Stimulated activated CD8-positive, alpha-beta memory T cell treated with anti-CD3 and anti-CD28 coated beads, Interleukin-7, amount 100 ng/mL, for 4 hours (primary cell): ENCODE results near the gene CD2BP2.
A peak's percentile ranks its signal among the peaks of the same experiment; 100 is the strongest.
"Not testable (repeated sequence)": the region's sequence is repeated elsewhere in the genome, so short reads cannot be mapped to it uniquely, and the experiment has no call there.

Source experiments
- DNase-seq, 2 donors: peaks; one replicate each; pipeline ENCODE4 v3.0.0-alpha.2; 2020; ENCODE audit warnings: low read depth in 2 of 2

Gene CD2BP2

DNA sequence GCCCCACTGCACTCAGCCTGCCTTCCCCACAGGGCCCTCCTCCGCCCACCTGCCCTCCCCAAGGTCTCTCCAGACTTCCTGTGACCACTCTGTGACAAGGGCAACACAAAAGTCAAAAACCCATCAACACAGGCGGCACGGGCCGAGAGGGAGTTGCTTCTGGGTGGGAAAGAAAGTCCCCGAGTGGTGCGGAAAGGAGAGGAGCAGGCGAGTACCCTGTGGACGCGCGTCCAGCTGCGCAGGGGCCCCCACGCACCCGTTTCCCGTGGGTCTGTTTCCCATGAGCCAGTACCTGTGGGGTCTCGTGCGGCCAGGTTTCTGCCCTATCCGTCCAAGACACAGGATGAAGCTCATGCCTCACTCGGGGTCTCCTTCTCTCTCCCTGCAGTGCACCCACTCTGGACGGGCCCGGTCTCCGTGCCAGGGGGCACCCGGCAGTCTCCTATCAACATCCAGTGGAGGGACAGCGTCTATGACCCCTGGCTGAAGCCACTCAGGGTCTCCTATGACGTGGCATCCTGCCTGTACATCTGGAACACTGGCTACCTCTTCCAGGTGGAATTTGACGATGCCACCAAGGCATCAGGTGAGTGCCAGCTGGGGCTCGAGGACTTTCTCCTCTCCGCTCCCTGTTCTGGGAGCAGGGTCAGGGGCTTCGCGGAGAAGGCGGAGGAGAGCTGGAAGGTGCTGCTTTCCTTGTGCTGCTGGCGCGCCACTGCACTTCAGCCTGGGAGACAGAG is 12.2 kb downstream of the CD2BP2 start:
- DNase-seq: no peak

DNA sequence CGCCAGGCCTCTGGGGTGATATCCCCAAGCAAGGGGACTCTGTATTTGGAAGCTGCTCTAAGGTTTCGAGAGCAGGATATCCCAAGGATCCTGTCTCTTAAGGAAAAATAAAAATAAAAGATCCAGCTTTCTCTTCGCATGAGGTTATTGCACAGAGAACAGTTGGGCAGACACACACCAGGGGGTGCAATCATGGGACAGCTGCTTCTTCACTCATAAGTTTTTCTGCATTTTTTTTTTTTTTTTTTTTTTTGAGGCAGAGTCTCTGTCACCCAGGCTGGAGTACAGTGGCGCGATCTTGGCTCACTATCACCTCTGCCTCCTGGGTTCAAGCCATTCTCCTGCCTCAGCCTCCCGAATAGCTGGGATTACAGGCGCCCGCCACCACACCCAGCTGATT is 13.1 kb downstream of the CD2BP2 start:
- DNase-seq: not testable (repeated sequence)

DNA sequence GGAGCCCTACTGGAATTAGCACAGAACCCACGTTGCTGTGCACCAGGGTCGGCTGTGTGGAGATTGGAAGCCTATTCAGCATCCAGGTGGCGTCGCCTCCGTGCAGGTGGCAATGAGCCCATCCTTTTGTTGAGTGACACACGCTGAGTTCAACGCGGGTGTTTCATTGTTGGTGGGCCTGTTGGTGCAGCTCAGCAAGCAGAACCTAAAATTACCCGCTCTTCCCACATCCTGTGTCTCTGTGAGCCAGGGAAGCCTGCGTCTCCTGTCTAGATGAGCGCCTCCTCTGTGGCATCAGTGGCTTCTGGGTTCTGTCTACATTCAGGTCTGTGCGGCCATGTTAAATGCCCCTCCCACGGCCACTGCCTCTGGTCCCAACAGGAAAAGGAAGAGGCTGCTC is 14.5 kb downstream of the CD2BP2 start:
- DNase-seq: no peak

DNA sequence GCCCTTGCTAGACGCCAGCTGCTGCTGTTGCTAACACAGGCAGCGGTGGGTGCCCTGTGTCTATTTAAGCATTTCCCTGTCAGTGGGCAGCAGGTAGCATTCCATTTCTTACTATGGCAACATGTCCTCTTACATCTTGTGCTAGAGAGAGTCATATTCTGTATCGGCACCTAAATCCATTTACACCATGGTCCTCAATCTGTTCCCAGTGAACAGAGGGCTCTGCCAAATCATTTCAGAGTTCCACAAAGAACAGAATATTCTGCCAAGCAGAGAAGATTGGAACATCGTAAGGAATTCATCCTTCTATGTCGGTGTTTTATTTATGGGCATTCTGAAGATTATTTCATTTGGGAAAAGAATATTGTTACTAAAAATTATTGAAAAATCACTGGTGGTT is 16.4 kb downstream of the CD2BP2 start:
- DNase-seq: not testable (repeated sequence)

DNA sequence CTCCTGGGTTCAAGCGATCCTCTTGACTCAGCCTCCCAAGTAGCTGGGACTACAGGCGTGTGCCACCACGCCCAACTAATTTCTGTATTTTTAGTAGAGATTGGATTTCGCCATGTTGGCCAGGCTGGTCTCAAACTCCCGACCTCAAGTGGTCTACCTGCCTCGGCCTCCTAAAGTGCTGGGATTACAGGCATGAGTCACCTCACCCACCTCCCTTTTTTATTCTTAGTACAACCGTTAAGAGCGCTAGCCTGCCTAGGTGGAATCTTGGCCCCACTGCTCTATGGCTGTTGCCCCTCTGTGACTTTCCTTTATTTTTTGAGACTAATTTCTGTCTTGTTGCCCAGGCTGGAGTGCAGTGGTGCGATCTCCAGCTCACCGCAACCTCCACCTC is 17.1 kb downstream of the CD2BP2 start:
- not testable (repeated sequence) for DNase-seq

DNA sequence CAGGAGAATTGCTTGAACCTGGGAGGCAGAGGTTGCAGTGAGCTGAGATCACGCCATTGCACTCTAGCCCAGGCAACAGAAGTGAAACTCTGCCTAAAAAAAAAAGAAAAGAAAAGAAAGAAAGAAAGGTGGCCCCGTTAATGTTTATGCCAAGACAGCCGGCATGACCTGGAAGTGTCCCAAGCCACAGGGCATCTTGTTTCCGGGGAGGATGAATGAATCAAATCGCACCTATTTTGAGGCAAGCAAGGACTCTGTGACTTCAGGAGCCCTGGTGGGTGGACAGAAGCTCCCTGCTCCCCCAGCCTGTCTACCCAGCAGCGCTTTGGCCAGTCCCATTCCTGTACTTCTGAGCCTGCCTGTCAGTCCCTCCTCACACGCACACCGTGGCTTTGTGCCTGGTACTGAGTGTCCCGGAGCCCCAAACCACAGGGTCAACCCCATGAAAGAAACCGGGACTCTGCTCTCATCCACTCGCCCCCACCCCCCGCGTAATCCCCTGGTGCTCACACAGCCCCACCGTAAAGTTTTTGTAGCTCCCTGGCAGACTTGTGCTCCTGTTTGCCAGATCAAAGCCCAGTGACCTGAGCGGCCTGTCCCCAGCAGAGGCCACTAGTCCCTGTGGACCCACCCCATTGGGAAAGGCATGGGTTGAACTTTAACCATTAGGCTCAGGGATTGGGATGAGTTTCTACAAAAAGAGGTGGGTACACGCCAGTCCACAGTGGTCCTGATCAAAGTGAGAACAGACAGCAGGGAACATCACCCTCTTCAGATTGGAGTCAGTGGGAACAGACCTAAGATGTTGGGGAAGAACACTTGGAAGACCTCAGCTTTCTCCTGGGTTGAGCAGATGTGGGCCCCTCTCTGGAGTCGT is 19.3 kb downstream of the CD2BP2 start:
- DNase-seq: no peak

DNA sequence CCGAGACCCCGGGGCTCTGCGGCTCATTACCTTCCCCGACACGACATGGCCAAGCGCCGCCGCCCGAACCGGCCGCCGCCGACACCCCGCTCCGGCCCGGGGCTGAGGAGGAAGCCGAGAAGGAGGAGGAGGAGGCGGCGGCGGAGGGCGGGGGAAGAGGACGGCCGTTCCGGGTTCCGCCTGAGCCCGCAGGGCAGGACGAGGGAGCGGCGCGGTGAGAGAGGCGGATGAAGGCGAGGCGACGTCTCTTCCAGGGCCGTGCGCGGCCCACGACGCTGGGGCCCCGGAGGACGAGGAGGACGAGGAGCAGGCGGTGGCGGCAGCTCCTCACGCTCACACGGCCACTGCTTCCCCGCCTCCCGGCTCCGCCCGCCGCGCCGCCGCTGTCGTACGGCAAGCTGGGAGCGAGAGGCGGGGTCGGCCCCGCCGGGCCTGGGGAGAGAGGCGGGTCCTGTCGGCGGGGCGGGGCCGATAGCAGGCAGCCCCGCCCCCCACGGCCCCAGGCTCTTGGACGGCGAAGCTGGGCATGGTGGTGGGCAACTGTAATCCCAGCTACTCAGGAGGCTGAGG is 20.0 kb downstream of the CD2BP2 start:
- DNase-seq: peak; percentile 52 to 81

DNA sequence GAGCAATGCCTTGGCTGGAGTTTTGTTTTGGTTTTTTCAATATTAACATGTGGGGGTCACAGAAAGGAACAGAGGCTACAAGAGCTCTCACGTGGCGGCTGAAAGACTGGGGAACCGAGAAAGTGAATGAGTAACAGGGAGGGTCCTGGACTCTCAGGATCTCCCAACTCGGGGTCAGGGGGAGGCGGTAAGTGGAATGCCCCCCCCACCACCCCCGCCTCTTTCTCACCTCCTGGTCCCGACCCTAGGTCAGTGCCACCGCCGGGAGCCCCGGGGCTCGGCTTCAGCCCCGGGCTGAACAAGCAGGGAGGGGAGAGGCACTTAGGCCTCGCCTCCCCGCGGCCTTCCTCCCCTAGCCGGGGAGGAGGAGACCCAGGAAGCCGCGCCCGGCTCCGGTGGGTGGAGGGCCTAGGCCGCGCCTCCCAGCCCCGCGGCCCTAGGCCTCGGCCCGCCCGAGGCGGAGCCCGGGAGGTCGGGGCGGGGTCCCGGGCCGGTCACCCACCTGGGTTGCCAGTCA is 20.6 kb downstream of the CD2BP2 start:
- peak; percentile 61 to 79 for DNase-seq

DNA sequence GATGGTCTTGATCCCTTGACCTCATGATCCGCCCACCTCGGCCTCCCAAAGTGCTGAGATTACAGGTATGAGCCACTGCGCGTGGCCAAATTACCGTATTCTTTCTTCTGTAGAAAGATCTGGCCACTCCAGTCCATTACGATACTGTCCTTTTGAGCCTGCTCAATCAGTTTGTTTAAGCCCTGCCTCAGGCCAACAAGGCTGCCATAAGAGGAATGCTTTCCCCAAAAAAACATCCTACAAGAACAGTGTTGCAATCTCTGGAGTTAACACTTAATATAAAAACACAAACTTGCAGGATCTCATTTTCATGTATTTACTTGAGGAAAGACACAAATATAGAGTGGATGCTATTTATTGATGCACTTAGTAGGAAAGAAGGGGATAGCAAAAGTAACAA is 30.9 kb downstream of the CD2BP2 start:
- not testable (repeated sequence) for DNase-seq

DNA sequence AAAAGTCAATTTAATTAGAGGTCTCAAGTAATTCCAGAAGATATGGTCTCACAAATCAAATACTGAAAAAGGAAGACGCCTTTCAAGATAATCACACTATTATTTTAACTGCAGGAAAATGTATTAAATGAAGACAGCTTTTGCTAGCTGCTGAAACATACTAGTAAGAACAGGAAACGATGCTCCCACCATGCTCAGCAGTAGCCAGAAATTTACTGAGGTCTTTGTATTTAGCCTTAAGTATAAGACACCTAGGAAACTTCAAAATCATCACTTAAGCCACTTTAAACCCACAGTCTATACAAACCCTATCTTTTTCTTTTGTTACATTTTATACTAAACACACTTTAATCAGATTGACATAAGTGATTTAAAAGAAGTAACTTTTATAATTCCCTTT is 36.5 kb downstream of the CD2BP2 start:
- DNase-seq: not testable (repeated sequence)

DNA sequence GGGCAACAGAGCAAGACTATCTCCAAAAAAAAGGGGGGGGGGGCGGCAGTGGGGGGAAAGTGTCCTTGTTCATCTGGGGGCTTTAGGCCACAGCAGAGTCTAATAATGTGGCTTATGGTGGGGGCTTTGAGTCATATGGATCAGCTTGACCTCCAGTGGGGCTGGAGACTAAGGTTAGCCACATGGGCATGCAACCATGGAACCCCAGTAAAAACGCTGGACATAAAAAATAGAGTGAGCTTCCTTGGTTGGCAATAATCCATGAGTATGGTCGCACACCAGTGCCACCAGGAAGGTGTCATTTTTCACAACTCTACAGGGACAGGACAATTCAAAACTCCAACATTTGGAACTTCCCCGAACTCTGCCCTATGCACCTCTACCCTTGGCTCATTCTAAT is 44.2 kb downstream of the CD2BP2 start:
- not testable (repeated sequence) for DNase-seq

DNA sequence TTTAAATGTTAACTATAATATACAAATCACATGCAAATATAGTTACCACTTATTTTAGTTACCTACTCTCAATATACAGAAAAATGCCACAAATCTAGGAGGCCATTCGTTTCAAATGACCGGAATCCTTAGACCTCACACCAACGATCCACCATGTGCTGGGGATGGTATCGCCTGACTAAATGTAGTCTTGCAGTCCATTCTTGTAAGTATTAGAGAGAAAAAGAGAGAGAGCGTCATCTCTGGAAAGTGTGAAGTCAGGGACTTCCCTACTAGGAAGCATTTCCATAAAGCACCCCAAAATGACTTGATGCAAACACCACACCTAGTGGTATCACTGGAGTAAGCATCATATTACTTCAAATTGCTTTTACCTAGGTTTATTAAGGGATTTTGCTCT is 45.9 kb downstream of the CD2BP2 start:
- not testable (repeated sequence) for DNase-seq
